HG03064 (cell line): Measurements from ENCODE around the gene SFRP4.
"Not testable (repeated sequence)": the region's sequence is repeated elsewhere in the genome, so short reads cannot be mapped to it uniquely, and the experiment has no call there.

Experiments
- ATAC-seq: cut with Tn5 transposase; IDR thresholded peaks from one replicate; pipeline ENCODE4 v1.9.1; 2021; ENCODE audit warnings: low read depth; ENCODE audit not compliant: unreplicated experiment

The SFRP4 gene

GRCh38 chr7:37916673-37917660 is at the start of gene SFRP4:
Gene SFRP4 (minus strand): TSS chr7:37916817. CDS start chr7:37916537, 280 bp downstream.
- no peak for ATAC-seq

- no peak for ATAC-seq
These were observed 47.6 kb upstream of the SFRP4 start for GRCh38 chr7:37964196-37964595.

GRCh38 chr7:37961251-37961650 is 44.6 kb upstream of the SFRP4 start:
- ATAC-seq = no peak

DNA sequence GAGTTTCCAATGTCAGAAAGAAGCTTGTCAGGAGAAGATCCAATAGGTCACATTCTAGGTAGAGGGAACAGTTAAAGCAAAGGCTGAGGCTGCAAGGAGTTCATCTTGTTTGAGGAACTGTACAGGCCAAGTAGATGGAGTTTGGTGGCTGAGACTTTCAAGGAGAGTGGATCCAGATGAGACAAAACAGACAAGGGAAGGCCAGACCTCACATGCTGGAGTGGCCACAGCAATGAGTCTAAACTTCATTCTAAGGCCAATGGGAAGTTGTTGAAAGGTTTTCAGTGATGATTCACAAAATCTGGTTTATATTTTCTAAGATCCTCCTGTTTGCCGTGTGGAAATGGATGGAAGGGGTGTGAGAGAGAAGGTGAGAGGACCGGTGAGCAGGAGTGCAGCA is 43.9 kb upstream of the SFRP4 start:
- ATAC-seq = no peak

DNA sequence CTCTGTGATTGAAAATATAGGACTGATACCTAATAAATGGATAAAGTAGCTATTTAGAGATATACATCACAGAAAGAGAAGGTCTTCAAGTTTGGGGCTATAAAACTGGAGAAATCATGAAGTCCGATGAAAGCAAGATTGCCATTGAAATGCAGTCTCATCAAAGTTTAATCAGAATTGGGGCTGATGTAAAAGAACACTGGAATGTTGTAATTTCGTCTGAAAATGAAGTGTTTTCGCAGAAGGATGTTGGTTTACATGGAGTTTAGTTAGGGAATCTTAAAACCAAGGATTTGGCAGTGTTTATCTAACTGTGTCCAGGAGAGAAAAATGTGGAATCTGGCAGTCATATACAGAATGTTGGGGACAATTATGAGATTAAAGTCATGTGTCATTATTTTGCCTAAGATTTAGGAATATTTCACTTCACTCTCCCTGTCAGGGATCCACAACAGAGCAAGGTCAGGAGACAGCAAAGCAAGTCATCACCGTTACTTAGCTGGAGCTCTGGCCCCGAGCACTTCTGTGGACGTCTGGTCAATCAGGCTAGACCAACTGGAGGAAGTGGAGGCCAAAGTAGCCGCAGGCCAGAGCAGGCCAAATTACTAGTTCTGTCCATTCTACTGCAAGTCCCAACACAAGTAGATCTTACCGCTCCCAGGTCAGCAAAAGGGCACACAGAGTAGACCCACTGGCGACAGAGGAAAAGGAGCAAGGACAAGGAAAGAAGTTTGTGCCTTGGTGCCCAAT is 40.8 kb upstream of the SFRP4 start:
- ATAC-seq = no peak

- ATAC-seq = no peak
These were observed 40.2 kb upstream of the SFRP4 start for GRCh38 chr7:37956791-37957190.

DNA sequence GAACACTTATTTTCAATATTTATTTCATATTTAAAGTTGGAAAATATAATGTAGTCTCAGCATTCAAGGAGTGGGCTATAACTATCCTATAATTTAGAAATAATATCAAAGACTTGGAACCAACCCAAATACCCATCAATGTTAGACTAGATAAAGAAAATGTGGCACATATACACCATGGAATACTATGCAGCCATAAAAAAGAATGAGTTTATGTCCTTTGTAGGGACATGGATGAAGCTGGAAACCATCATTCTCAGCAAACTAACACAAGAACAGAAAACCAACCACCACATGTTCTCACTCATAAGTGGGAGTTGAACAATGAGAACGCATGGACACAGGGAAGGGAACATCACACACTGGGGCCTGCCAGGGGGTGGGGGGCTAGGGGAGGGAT is 37.6 kb upstream of the SFRP4 start:
- ATAC-seq = not testable (repeated sequence)

- no peak for ATAC-seq
These were observed 35.6 kb upstream of the SFRP4 start for GRCh38 chr7:37952240-37952639.

- ATAC-seq = no peak
These were observed 31.3 kb upstream of the SFRP4 start for GRCh38 chr7:37947941-37948210.

DNA sequence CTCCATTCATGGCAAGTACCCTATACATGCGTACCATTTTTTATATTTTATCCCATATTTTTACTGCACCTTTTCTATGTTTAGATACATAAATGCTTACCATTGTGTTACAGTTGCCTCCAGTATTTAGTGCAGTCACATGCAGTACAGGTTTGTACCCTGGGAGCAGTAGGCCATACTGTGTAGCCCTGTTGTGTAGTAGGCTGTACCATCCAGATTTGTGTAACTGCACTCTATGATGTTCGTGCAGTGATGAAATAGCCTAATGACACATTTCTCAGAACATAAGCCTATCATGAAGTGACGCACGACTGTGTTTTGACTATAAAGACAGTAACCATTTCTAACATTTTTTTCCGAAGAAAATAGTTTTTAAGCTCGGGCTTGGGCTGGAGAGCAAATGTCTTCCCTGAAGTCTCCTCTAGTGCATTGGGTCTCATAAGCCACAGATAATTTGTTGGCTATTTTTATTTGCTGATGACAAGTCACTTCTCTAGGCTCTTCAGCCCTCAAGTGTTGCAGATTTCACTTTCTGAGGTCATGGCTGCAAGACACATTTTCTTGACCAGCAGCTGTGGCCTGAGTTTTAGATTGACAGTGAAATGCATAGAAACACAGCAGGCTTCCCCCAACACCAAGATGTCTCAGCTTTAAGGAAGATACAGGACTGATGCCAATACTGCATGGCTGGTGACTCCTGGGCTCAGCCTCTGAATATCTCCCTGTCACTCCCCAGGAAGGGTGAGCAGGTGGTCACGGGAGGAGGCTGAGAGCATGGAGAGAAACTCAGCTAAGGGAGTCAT is 30.7 kb upstream of the SFRP4 start:
- no peak for ATAC-seq

DNA sequence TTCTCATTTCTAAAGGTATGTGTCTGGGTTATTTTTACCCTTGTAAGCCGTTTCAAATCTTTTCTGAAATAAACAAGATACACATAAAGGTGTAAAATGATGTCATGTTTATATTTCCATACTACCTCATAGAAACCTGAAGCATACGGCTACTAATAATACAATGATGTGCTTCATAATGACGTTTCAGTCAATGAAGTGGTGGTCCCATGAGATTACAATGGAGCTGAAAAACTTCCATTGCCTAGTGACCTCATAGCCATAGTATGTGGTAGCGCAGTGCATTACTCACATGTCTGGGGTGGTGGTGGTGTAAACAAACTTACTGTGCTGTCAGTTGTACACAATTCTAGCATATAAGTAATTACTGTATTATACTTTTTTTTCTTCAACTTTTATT is 28.7 kb upstream of the SFRP4 start:
- ATAC-seq = no peak

DNA sequence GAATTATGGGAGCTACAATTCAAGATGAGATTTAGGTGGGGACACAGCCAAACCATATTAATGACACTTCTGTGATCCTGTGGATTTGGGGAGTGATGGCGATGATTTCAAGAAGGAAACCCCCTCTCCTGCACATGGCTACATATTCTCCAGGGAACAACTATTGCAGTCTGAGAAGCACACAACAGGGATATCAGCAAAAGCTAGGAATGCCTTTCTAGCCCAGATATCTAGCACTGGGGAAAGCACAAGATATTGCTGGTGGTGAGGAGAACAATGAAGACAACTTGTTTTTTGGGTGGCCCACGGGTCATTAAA is 28.1 kb upstream of the SFRP4 start:
- ATAC-seq = no peak

DNA sequence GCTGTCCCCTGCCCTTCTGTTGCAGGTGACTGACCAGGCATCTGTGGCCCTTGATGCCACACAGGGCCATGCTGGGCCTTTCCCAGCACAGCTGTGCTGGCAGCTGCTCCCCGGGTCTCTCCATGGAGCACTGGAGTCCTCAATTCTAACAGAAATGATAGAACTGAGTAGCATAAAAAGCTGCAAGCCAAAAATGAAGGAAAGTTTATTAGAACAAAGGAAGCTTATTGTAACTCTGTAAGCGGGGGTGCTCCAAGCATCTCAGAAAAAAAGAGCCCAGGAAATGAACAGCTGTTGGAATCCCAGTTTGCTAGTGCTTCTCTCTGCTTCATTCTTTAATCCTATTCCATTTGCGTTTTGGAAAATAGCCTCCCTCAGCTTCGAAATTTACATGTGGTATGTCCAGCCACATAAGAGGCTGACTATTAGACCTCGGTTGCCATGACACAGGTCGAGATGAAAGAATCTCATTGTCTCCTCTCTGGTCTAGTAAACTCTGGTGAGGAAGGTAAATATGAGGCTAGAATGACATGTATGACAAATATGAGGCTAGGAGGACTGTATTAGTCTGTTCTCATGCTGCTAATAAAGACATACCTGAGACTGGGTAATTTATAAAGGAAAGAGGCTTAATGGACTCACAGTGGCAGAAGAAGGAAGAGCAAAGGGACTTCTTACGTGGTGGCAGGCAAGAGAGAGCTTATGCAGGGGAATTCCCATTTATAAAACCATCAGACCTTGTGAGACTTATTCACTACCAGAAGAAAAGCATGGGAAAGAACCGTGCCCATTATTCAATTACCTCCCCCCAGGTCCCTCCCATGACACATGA is 27.5 kb upstream of the SFRP4 start:
- no peak for ATAC-seq

DNA sequence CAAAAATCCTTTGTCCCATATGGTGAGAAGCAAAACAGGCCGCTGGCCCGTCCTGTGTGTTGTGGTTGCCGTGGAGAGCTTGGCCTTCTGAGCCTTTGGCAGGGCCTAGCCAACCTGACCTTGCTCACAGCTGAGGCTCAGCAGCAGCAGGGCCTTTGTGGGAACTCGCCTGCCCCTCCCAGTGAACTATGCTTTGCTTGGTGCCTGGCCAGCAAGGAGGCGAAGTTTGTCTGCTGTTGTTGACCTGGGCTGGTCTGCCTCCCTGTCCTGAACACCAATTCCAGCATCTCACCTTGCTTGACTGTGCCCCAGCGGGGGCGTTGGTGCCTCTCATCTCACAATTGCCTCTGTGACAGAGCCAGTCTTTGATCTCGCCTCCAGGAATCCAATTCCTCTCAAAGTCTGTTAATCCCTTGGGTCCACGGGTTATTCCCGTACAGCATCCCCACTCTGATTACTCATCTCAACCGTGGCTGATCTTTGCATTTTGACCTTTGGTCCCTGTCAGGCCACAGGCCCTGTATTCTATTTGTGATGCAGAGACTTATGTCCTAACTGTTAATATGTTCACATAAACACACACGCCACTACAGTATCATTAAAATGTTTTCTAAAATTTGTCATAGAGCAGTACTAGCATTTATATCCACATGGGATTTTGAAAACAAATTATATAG is 26.5 kb upstream of the SFRP4 start:
- ATAC-seq = no peak

GRCh38 chr7:37933018-37933566 is 16.5 kb upstream of the SFRP4 start:
- no peak for ATAC-seq

DNA sequence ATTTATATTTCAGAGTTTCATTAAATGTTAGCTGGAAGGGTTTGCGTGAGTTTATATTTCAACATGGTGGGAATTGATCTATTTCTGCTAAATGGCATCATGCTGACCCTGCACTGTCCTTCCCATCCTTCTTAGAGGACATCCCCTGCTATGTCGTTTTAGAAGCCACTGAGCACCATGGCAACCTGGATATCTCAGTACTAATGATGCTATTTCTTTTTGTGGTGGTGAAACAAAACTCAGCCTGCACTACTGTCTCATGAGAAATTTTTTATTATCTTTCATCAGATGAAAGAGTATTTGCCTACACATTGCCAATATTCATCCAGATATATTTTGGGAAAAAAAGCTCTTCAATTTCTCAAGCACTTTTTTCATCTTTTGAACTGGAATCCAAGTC is 15.9 kb upstream of the SFRP4 start:
- no peak for ATAC-seq

- no peak for ATAC-seq
These were observed 13.8 kb upstream of the SFRP4 start for GRCh38 chr7:37930226-37930948.

GRCh38 chr7:37928878-37929277 is 12.3 kb upstream of the SFRP4 start:
- no peak for ATAC-seq
